Mucosa of descending colon (tissue), 3 donors: ENCODE results near the gene MCMBP. TPM values are rescaled to one million over a fixed set of nuclear protein-coding genes. Genes with fewer than 3 reads are reported as not detected.

Source experiments
- ATAC-seq: fragments of 200-7000 bp; cut with Tn5 transposase; one replicate; pipeline ENCODE4 v1.9.1; 2020; ENCODE audit warnings: mild to moderate bottlenecking, moderate library complexity
- DNase-seq, 3 donors: peaks; one replicate each; pipeline ENCODE4 v3.0.0-alpha.2; 2020
- H3K36me3 ChIP-seq: fragments of 200-600 bp; one replicate; pipeline ENCODE4 v1.8.0; 2021; ENCODE audit warnings: low read depth, mild to moderate bottlenecking
- H3K4me1 ChIP-seq: fragments of 200-600 bp; one replicate; pipeline ENCODE4 v1.8.0; 2021; ENCODE audit warnings: low read depth, mild to moderate bottlenecking
- H3K4me3 ChIP-seq: fragments of 200-600 bp; one replicate; pipeline ENCODE4 v1.8.0; 2021; ENCODE audit warnings: mild to moderate bottlenecking
- H3K9me3 ChIP-seq: fragments of 200-600 bp; one replicate; pipeline ENCODE4 v1.8.0; 2021; ENCODE audit warnings: mild to moderate bottlenecking
- CTCF ChIP-seq: fragments of 200-600 bp; IDR thresholded peaks from one replicate; pipeline ENCODE4 v1.8.0; 2022; ENCODE audit warnings: antibody characterized with exemption, mild to moderate bottlenecking
- intact Hi-C, 2 donors: fragments of 100-400 bp; cut with DNase I in 1 of 2; cut with micrococcal nuclease in 1 of 2; formaldehyde crosslinking; loops; one replicate each; pipeline versions ENCODE4 v1.11.0 to v1.11.1; 2022; cut with DNase I, micrococcal nuclease
- total RNA-seq, 3 donors: library from RNA; stranded (reverse); fragmentation: NEBNext Ultra II Directional in 2 of 3; extraction: Animal tissue kit (Norgen Biotek cat#: 25700) in 2 of 3; gene quantifications; one replicate each; pipeline versions ENCODE4 v1.2.1 to v1.2.4, GENCODE V29; 2021 to 2023
- donor health status: DM: no; HTN: no; CAD: no; lungs with moderate emphysema.
- donor health status: DM: no; HTN: no; CAD: no.
- donor health status: DM: no; HTN: yes; CAD: no.

Gene MCMBP
- total RNA-seq, 3 donors from 2014 or later, result 38.8 to 50.4 (median 39.6) TPM

- H3K4me3 ChIP-seq, result no peak overlapping the region
- no peak for ATAC-seq
- intact Hi-C loops, result no loop called here
- peaks cover 5% of the 10 kb centered on the region for H3K36me3 ChIP-seq
- H3K4me1 ChIP-seq, result no peaks in the 10 kb centered on the region
- no peaks in the 10 kb centered on the region for H3K9me3 ChIP-seq
- DNase-seq, result no peak
- TF ChIP-seq CTCF, result no peak
Measured at GRCh38 chr10:119849031-119849789, 23.4 kb downstream of the MCMBP start.

GRCh38 chr10:119845656-119846055 lies 27.0 kb downstream of the MCMBP start:
- no peaks in the 10 kb centered on the region for H3K4me1 ChIP-seq
- intact Hi-C loops, result no loop called here
- H3K9me3 ChIP-seq, result no peaks in the 10 kb centered on the region
- ATAC-seq, result no peak
- peaks cover 5% of the 10 kb centered on the region for H3K36me3 ChIP-seq
- H3K4me3 ChIP-seq, result no peak overlapping the region
- DNase-seq, result no peak
- TF ChIP-seq CTCF, result no peak

DNA sequence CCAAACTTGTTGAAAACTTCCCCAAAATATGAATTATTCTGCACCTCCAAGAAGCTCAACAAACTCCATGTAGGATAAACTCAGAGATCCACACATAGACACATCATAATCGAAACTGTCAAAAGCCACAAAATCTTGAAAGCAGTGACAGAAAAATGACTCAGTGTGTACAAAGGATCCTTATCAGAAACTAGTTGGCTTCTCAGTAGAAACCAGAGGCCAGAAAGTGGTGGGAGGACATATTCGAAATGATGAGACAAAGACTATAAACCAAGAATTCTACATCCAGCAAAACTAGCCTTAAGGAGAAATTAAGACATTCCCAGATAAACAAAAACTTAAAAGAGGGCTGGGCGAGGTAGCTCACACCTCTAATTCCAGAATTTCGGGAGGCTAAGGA lies 38.5 kb downstream of the MCMBP start:
- H3K4me3 ChIP-seq, result no peak overlapping the region
- H3K4me1 ChIP-seq, result no peaks in the 10 kb centered on the region
- no peak for ATAC-seq
- intact Hi-C loops, result loop anchor here in 1 of 2 donors (10.0 kb wide), 1 partner anchor 79 kb away; no protein-coding TSS in a partner anchor
- DNase-seq, result no peak
- no peak for TF ChIP-seq CTCF
- H3K36me3 ChIP-seq, result no peaks in the 10 kb centered on the region
- no peaks in the 10 kb centered on the region for H3K9me3 ChIP-seq

DNA sequence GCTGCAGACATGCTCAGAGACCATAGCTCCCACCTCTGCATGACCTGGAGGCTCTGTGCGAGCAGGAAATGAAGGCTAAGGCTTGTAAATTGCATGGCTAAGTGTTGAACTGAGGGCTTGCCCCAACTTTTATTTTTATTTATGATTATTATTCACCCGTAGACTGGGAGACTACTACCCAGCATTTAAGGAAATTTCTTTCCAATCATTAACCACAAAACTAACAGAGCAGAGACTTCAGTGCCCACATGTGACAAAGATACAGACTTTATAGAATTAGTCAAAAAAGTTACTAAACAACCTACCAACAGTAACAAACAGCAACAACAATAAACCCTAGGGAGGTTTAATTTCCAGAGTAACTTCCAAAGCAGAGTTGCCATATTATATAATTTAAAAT lies 39.7 kb downstream of the MCMBP start:
- H3K4me3 ChIP-seq, result no peak overlapping the region
- ATAC-seq (no peak), DNase-seq (no peak)
- H3K4me1 ChIP-seq, result no peaks in the 10 kb centered on the region
- intact Hi-C loops, result loop anchor here in 1 of 2 donors (10.0 kb wide), 1 partner anchor 78 kb away; no protein-coding TSS in a partner anchor
- no peaks in the 10 kb centered on the region for H3K9me3 ChIP-seq
- no peak for TF ChIP-seq CTCF
- H3K36me3 ChIP-seq, result no peaks in the 10 kb centered on the region

DNA sequence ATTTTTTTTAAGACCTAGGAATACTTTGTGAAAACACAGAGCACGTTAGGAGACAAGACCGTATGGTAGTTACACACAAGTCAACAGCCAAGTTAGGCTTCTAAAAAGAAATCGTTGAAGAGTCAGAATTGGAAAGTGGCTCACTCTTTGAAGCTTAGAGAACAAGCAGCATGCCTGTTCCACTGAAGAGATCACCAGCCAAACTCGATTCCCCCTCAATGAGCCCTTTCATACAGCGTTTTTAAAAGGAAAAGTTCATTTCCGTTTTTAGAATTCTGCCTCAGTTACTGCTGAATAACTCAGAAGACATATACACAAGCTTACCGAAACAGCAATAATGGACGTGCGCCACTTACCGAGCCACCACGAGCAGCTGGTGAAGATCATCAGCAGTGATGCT lies 41.0 kb downstream of the MCMBP start:
- no peak for ATAC-seq
- no peak for DNase-seq
- no peaks in the 10 kb centered on the region for H3K9me3 ChIP-seq
- no peak for TF ChIP-seq CTCF
- H3K4me1 ChIP-seq, result no peaks in the 10 kb centered on the region
- intact Hi-C loops, result loop anchor here in 1 of 2 donors (10.0 kb wide), 1 partner anchor 77 kb away; no protein-coding TSS in a partner anchor
- no peak overlapping the region for H3K4me3 ChIP-seq
- H3K36me3 ChIP-seq, result no peaks in the 10 kb centered on the region
